Measurements from ENCODE around the gene FLNB. TPM values are rescaled to one million over a fixed set of nuclear protein-coding genes. Genes with fewer than 3 reads are reported as not detected.

Gene FLNB
- total RNA-seq, 1 donor from 2014 or later, result 328 TPM

DNA sequence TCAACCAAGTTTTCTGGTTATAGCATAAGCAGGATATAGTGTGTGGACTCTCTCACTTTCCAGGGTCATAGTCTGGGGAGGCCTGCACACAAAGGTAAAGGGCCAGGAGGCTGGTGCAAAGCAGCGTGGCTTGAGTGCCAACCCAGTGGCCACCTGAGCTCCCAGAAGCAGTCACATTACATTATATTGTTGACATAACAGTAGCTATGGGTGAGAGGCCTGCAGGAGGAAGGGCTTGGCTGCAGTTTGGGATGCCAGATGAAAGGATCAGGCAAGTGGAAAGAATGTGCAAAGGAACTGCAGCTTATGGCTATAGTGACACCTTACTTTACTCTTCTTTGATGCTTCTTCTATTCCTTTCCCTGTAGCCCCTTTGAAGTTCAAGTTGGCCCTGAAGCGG is 96.5 kb downstream of the FLNB start:
- DNase-seq (ENCODE audit: low read depth in 2 of 2), result no peak

DNA sequence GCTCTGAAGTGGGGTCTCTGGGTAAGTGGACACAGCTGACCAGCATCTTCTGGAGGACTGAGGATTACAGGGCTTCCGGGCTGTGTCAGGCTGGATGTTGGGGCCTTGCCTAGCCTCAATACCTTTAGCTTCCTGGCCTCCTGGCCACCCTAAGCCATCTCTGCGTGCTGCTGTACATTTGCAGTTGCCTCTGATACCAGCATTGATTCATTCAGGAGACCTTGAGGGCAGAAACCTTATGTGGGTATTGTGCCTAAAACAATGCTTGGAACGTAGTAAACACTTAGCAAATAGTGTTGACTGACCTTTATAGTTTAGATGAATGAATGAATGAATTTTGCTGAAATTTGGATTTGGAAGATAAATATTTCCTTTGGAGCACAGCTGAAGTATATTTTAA is 97.0 kb downstream of the FLNB start:
- no peak for DNase-seq (ENCODE audit: low read depth in 2 of 2)

DNA sequence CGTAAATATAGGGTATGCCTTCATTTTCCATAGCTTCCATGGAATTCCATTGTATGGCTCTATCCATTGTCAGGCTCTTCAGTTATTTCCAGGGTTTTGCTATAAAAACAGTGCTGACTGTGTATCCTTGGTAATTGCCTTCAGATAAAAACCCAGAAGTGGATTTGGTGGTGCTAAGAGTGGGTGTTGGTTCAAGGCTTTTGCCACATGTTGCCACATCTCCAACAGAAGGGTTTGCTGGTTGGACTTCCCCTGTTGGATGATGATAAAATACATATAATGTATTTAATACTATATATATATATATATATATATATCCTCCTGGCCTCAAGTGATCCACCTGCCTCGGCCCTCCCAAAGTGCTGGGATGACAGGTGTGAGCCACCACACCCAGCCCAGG is 97.8 kb downstream of the FLNB start:
- no peak for DNase-seq (ENCODE audit: low read depth in 2 of 2)

DNA sequence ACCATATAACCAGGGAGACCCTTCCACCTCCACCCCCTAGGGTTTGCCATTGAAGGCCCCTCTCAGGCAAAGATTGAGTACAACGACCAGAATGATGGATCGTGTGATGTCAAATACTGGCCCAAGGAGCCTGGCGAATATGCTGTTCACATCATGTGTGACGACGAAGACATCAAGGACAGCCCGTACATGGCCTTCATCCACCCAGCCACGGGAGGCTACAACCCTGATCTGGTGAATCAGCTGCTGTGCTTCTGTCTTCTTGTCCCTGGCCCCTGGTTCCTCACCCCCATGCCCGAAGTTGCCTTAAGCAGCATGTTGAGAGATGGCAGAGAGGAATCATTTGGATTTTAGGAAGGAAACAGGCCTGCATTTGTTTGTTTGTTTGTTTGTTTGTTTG is 98.4 kb downstream of the FLNB start:
- no peak for DNase-seq (ENCODE audit: low read depth in 2 of 2)

DNA sequence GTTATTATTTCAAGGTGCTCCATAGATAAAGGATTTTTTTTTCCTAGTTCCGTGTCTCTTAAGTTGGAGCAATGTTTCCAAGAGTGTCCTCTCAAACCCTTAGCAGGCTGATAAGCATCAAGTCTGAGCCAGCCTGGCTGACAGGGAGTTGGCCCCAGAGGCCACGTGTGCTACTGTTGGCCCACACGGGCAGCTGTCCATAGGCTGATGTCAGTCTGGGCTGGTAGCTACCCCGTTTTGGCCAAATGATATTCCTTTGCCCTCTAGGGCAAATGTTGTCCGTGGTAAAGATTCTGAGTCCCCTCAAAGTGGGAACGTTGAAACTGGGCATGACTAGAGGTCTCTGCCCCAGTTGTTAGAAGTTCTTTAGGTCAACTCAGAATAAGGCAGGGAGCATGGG is 99.4 kb downstream of the FLNB start:
- no peak for DNase-seq (ENCODE audit: low read depth in 2 of 2)

DNA sequence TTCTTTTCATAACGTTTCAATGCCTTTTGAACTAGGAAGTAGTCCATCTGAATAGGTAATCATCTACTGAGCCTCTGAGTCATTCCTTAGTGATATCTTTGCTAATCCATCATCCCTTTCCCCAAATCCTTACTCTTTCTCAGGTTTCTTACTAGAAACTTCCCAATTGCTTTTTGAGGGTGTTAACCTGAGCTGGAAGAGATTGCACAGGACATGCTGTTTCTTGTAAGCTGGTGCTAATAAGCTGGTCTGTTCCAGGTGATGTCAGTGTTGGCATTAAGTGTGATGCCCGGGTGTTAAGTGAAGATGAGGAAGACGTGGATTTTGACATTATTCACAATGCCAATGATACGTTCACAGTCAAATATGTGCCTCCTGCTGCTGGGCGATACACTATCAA is 101.5 kb downstream of the FLNB start:
- DNase-seq (ENCODE audit: low read depth in 2 of 2), result no peak

DNA sequence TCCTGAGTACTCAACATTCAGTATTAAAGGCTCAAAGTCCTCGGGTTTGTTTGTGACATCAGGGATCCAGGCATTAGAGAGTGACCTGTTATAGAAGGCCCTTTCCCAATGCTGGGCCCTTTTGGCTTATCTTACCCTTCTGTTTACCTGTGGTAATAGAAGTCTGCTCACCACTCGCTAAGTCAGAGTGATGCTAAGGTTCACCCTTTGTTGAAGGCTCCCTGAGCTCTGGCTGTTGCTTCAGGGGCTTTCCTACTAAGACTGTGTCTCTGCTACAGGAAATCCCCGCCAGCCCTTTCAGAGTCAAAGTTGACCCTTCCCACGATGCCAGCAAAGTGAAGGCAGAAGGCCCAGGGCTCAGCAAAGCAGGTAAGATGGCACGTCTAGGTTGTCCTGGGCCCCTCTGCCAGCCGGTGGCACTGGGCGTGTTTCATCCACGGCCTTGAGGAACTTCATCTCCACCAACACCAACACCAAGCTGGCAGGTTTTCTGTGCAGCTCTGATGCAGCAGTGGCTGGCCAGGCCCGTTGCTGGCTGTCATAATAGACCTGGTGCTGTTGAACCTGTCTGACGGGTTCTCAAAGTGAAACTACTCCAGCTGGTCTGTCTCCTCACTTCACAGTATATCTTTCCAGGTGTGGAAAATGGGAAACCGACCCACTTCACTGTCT is 103.4 kb downstream of the FLNB start:
- no peak for DNase-seq (ENCODE audit: low read depth in 2 of 2)

DNA sequence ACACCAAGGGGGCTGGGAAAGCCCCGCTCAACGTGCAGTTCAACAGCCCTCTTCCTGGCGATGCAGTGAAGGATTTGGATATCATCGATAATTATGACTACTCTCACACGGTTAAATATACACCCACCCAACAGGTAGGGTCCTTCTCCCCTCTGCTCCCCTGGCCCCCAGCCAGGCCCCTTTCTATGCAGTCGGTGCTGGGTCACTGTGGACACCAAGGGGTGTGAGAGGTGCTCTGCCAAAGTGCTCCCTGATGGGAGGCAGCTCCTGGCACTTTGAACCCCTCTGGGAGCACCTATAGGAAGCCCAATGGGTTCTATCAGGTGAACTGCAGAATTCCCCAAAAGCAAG is 103.9 kb downstream of the FLNB start:
- no peak for DNase-seq (ENCODE audit: low read depth in 2 of 2)

DNA sequence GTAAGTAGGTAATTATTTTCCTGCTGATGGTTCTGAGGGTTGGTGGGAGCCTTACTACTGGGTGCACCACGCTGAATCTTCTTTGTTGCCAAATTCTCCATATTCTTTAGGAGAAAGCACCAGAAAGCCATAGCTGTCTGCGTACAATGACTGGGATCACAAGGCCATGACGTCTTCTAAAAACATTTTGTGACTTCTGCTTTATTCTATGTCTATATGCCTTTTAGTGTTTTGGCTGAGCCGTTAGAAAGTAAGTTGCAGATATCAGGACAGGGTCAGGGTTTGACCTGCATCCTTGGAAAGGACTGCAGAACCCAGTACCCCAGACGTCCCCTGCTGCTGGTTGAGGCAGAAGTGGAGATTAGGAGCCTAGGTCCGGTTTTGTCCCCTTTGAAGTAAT is 107.0 kb downstream of the FLNB start:
- no peak for DNase-seq (ENCODE audit: low read depth in 2 of 2)

DNA sequence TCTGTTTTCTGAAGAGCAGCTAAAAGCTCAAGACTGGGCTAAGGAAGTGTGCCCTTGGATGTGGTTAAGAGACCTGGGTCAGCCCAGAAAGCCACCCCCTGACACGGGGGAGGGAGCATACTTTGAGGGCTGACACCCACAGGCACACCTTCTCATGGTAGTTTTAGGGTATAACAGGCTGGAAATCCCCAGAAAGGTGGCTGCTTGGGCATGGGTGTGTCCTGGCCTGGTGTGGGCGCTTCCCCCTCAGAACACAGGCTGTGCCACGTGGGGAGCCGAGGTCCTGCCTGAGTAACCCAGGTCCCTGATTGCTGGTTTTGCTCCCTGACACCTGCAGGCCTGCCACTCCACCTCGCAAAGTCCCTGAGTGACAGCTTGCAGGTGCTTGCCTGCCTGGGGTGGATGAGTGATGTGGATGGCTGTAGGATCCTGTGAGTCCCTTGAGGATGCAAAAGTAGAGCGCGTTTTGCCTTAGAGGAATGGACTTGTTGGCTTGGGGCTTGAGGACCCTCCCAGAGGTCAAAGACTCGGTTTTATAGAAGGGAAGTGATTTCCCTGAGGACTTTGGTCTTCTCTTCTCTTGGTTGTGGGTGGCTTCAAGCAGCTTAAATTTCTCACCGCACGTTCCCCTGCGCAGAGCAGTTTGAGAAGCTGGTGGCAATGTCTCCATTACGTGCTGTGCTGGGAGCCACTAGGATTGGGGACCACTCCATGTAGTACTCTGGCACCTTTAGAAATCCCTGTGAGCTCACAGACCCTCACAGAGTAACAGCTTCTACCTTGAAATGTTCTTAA is 108.1 kb downstream of the FLNB start:
- DNase-seq (ENCODE audit: low read depth in 2 of 2), result no peak

DNA sequence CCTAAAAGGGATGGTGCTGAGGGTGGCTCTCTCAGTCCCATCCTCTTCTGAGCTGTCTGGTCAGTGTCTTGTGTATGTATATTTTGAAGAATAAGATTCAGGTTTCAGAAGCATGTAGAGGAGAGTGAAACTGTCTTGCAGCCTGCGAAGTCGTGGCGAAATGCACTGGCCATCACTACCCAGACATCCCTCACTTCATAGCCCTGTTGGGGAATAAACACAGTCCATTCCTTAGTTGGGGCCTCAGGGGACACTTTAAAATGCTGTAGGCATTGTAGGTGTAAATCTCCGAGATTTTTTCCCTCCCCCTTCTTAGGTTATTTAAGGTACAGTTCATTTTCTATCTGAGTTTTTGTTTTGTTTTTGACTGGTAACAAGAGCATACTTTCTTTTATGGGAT is 108.8 kb downstream of the FLNB start:
- DNase-seq (ENCODE audit: low read depth in 2 of 2), result no peak

DNA sequence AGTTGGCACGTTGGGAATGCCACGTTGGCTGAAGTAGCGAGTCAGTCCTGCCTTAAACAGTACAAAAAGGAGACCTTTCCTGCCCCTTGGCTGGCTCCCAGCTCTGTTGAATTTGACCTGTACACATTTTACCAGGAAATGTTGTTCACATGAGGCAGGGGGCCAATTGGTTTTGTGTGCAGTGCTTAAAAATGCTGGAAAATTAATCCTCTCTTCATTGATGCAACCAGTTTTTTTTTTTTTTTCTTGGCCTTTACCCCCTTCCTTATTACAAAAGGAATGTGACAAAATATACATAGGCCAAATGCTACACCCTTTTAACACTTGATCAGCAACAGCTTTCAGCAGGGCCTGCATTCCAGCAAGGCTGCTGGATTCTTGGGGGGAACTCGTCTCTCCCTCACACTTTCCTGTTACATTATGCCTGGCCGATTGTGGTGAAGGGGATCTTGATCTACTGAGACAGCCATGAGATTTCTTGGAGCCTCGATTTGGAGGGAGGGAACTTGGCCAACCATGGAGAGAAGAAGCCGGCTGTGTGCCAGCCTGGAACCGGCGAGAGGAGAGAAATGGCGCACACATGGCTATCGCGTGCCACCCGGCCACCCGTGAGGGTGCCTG is 109.4 kb downstream of the FLNB start:
- peak; percentile 84 to 94 for DNase-seq (ENCODE audit: low read depth in 2 of 2)

DNA sequence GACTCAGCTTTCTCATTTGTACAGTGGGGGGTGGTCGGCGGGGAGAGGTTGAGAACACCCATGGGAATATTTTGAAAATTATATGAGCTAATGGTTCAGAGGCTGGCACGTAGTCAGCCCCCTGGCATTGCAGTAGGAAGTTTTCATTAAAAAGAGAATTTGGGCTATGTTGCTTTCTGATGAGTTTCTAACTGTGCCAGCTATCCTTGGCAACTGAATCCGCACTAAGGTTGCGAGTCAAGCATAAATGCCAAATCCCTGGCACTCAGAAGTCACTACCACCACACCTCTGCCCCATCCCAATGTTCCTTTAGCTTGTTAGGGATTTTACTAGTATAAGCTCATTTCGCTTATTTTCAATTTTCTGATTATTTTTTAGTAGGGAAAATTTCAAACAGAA is 111.0 kb downstream of the FLNB start:
- DNase-seq (ENCODE audit: low read depth in 2 of 2), result no peak

DNA sequence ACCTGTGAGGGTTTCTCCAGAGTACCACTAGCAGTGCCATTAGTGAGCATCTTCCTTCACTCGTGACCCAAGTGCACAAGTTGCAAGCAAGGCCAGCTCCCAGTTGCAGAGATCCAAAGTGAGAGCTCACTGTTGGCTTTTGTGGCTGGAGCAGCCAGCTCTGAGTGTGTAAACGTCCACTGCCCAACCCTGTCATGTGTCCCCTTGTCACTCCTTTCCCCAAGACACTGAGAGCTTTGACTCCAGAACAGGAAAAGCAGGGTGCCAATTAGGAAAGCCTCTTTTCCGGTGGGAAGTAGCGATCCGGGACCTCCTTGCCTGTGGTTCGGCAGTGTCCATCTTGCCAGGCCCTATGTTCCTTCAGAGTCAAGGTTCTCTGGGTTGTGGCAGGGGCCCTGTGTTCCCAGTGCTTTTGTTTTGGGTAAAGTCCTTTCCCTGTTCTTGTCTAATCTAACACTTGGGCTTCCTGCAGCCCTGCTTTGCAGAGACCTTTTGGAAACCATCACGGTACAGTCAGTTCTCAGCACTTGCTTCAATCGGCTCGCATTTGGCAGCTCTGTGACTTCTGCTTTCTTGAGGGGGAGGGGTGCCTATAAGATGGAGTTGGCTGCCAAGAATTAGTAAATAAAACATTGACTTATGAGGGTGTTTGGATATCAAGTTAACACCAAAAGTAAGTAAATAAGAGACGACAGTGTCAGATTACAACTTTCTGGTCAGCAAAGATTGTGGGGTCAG is 112.0 kb downstream of the FLNB start:
- peak in 1 of 2 donors; percentile 39 for DNase-seq (ENCODE audit: low read depth in 2 of 2)

DNA sequence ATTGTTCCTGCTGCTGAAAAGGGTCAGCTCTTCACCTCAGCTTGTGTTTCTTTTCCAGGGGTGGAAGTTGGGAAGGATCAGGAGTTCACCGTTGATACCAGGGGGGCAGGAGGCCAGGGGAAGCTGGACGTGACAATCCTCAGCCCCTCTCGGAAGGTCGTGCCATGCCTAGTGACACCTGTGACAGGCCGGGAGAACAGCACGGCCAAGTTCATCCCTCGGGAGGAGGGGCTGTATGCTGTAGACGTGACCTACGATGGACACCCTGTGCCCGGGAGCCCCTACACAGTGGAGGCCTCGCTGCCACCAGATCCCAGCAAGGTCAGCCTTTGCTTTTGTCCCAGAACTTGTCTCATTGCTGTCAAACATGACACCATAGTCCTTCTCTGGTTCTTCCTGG is 113.0 kb downstream of the FLNB start:
- no peak for DNase-seq (ENCODE audit: low read depth in 2 of 2)

DNA sequence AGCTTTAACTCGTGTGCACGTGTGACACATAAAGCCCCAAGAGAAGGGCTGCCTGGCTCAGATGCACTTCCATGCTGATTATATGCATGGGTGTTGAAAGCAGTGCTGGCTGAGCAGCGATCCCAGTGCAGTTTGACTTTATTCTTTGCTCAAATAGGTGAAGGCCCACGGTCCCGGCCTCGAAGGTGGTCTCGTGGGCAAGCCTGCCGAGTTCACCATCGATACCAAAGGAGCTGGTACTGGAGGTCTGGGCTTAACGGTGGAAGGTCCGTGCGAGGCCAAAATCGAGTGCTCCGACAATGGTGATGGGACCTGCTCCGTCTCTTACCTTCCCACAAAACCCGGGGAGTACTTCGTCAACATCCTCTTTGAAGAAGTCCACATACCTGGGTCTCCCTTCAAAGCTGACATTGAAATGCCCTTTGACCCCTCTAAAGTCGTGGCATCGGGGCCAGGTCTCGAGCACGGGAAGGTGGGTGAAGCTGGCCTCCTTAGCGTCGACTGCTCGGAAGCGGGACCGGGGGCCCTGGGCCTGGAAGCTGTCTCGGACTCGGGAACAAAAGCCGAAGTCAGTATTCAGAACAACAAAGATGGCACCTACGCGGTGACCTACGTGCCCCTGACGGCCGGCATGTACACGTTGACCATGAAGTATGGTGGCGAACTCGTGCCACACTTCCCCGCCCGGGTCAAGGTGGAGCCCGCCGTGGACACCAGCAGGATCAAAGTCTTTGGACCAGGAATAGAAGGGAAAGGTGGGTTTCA is 114.9 kb downstream of the FLNB start:
- DNase-seq (ENCODE audit: low read depth in 2 of 2), result no peak

DNA sequence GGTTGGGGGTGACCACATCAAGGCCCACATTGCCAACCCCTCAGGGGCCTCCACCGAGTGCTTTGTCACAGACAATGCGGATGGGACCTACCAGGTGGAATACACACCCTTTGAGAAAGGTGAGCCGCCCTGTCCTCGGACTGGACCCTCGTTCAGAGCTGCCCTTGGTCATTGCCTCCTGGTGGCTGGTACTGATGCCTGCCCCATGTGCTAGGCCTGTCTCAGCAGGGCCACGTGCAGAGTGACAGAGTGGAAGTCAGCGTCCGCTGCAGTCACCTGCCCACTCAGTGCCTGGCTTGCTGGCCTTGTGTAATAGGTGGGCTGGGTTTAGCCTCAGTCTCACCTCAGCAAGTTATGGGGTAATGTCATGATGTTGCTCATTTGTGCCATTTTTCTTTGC is 116.2 kb downstream of the FLNB start:
- DNase-seq (ENCODE audit: low read depth in 2 of 2), result no peak

DNA sequence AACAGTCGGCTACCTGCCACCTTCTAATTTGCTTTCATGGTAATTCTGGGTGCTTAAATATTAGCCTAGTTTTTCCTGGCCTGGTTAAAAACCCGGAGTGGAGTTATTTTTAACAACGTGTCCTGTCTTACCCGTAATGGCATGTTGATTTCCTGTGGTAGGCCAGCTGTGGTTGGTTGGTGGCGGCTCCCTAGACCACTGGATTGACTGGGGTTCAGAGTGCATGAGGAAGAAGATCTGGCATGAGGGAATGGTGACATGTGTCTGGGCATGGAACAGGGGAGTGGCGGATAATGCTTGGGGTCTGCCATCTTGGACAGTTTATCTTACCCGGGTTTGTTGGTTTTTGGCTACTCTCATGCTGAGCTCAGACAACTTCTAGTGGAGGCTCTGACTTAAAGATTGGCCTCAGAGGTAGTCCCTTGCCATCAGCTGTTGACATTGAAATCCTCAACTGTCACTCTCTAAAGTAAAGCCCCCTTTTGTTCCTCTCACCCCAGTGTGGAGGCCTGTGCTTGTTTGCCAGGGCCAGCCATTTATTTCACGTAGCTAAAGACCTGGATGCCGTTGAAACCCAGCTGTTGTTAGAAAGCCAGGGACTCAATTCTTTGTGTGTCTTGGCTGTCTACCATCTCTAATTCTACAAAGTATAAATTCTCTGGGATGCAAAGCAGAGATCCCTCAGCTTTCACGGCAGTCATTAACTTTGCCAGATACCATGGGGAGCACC is 121.0 kb downstream of the FLNB start:
- no peak for DNase-seq (ENCODE audit: low read depth in 2 of 2)

DNA sequence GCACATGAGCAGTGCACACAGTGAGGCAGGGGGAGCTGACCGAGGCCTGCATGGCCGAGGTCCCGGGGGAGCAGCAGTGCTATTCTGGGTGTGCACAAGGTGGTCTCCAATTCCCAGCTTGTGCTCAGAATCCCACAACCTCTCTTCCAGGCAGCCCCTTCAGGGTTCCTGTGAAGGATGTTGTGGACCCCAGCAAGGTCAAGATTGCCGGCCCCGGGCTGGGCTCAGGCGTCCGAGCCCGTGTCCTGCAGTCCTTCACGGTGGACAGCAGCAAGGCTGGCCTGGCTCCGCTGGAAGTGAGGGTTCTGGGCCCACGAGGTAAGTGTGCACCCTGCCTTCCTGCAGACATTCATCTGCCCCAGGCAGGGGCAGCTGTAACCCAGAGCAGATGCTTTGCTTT is 122.4 kb downstream of the FLNB start:
- no peak for DNase-seq (ENCODE audit: low read depth in 2 of 2)

DNA sequence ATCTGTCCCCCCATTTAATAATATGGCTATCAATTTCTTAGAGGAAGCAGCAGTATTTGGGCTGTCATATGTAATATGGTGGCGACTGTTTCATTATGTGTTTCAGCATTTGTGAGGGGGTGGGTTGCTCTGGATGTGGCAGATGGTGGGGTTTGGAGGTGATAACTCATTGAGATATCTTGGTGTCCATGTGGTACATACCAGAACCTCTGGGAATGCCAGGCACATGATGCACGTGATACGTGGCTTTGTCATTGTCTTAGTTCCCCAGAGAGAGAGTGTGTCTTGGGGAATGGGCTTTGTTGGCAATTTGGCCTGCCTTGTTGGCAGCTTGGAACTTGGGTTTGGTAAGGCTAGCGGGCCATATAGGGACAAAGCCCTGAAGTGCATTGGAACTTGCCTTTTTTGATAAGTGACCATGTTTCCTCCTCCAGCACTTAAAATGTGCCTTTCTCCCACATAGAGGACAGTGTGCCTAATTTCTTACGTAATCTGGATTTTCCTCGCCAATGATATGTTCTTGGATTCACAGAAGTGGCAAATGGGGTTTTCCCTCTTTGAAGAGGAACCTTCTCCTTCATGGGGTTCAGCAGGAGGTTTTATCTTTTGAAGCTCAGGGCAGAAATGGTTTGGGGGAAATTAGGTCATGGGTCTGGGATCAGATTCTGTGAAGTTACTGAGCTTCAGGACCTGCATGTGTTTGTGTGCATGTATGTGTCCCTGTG is 123.0 kb downstream of the FLNB start:
- no peak for DNase-seq (ENCODE audit: low read depth in 2 of 2)
